Measurements from ENCODE around the gene FLOT1. TPM values are rescaled to one million over a fixed set of nuclear protein-coding genes. Genes with fewer than 3 reads are reported as not detected.
"Not testable (repeated sequence)": the region's sequence is repeated elsewhere in the genome, so short reads cannot be mapped to it uniquely, and the experiment has no call there.

FLOT1 gene
- total RNA-seq, 2 experiments from 2014 or later = 199 to 213 TPM

DNA sequence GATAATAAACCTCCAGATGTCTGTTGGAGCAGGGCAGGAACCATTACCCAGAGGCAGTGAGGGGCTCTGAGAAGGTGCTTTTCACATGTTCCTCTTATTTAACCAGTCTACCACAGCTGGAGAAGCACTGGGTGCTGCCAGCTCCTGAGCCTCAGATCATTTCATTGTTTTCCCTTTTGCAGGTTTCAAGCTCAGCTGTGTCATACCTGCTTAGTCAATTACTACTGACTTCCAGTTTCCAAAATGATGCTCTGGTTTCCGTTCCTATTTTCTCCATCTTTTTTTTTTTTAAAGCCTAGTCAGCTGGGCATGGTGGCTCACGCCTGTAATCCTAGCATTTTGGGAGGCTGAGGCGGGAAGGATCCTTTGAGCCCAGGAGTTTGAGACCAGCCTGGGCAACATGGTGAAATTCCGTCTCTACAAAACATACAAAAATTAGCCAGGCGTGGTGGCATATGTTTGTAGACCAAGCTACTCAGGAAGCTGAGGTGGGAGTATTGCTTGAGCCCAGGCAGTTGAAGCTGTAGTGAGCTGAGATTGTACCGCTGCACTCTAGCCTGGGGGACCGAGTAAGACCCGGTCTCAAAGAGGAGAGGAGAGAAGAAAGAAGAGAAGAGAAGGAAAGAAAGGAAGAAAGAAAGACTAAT, 6.7 kb downstream of the FLOT1 start:
- DNase-seq = no peak
- peak overlapping the region; percentile 85 for H3K27ac Mint-ChIP-seq
- H3K9me3 Mint-ChIP-seq = peaks cover 4% of the 10 kb centered on the region
- H3K4me1 Mint-ChIP-seq = peaks cover 85% of the 10 kb centered on the region
- H3K4me3 Mint-ChIP-seq = peak overlapping the region; percentile 73
- H3K36me3 Mint-ChIP-seq (ENCODE audit: low read depth) = peaks cover 75% of the 10 kb centered on the region
- ChIA-PET CTCF (interaction anchor here (0.6 to 5.6 kb wide), 10 partner anchors 13 to 393 kb away, joined by 3 to 40 read pairs (median 3); partner anchors contain the start of genes DHX16 and MDC1), POLR2A (interaction anchor here (0.6 kb wide), 1 partner anchor 65 kb away, joined by 5 read pairs; no protein-coding TSS in a partner anchor)
- H3K27me3 Mint-ChIP-seq = no peaks in the 10 kb centered on the region

- ChIA-PET CTCF (interaction anchor here (0.8 to 21.4 kb wide), 8 partner anchors 10 to 249 kb away, joined by 3 to 476 read pairs (median 10); partner anchors contain the start of genes DHX16, FLOT1, MDC1 and TUBB), POLR2A (no interaction called here)
- H3K27ac Mint-ChIP-seq = no peak overlapping the region
- H3K4me3 Mint-ChIP-seq = no peak overlapping the region
- no peaks in the 10 kb centered on the region for H3K9me3 Mint-ChIP-seq
- peaks cover 69% of the 10 kb centered on the region for H3K4me1 Mint-ChIP-seq
- H3K27me3 Mint-ChIP-seq = no peaks in the 10 kb centered on the region
- H3K36me3 Mint-ChIP-seq (ENCODE audit: low read depth) = peaks cover 69% of the 10 kb centered on the region
- no peak for DNase-seq
Observed at GRCh38 chr6:30732237-30732943, 10.1 kb downstream of the FLOT1 start.

DNA sequence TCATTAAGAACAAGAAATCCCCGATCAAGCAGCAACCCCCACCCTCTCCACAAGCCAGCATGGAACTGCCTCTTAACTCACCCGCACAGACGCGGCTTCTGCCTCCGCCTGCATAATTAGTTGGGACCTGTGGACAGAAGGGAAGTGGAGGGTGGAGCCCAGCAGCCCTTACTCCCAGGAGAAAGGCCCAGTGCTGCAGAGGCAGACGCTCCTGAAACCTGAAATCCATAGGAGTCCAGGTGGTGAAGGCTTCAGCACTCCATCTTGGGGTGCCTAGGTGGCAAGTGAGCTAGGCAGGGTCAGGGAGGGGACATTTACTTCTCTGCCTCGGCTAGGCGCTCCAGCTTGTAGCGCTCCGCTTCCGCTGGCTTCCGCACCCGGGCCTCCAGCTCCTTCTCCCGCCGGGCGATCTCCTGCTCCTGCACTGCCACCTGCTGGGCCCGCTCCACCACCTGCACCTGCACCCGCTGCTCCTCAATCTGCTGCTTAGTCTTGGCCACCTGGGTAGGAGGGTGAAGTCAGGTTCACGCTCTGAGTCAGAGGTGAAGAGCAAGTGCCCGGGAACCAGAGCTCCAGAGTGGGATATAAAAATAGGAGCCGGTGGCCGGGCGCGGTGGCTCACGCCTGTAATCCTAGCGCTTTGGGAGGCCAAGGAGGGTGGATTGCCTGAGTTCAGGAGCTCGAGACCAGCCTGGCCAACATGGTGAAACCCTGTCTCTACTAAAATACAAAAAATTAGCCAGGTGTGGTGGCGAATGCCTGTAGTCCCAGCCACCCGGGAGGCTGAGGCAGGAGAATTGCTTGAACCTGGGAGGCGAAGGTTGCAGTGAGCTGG, 11.7 kb downstream of the FLOT1 start:
- peak overlapping the region; percentile 22 for H3K27ac Mint-ChIP-seq
- POLR2A ChIA-PET = interaction anchor here (0.6 to 1.4 kb wide), 4 partner anchors 47 to 123 kb away, joined by 3 to 7 read pairs (median 6); no protein-coding TSS in a partner anchor
- CTCF ChIA-PET = interaction anchor here (0.5 to 21.4 kb wide), 59 partner anchors 9 to 931 kb away, joined by 3 to 476 read pairs (median 5); partner anchors contain the start of genes ABCF1, ATAT1, DDR1 and DHX16
- DNase-seq = peak; percentile 90
- peak overlapping the region; percentile 6 for H3K4me3 Mint-ChIP-seq
- peaks cover 65% of the 10 kb centered on the region for H3K36me3 Mint-ChIP-seq (ENCODE audit: low read depth)
- peaks cover 61% of the 10 kb centered on the region for H3K4me1 Mint-ChIP-seq
- no peaks in the 10 kb centered on the region for H3K27me3 Mint-ChIP-seq
- H3K9me3 Mint-ChIP-seq = no peaks in the 10 kb centered on the region

DNA sequence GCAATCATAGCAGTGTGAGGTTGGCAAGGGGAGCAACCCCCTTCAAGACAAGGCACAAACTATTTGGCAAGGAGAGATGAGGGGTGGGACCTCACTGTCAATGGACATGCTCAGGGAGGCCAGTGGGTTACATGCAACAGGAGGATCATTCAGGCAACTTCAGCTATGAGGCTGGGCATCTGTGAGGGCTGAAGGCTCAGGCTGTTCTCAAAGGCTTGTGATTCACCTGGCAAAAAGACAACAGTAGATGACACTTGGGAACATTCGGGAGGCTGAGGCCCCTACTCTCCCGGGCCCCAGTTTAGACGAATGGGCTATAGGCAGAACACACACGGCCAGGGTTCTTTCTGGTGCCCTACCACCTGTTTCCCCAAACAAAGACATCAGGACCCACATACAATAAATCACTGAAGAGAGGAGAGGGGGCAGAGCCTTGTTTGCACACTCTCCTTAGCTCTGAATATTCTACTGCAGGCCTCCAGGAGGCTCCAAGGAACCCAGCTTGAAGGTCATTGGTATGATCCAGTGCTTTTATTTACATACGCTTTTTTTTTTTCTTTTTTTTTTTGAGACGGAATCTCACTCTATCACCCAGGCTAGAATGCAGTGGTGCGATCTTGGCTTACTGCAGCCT, 14.4 kb downstream of the FLOT1 start:
- Mint-ChIP-seq H3K9me3 (no peaks in the 10 kb centered on the region), H3K27ac (peak overlapping the region; percentile 54), H3K36me3 (ENCODE audit: low read depth) (peaks cover 77% of the 10 kb centered on the region), H3K4me1 (peaks cover 70% of the 10 kb centered on the region), H3K4me3 (no peak overlapping the region), H3K27me3 (no peaks in the 10 kb centered on the region)
- DNase-seq = no peak
- CTCF ChIA-PET = interaction anchor here (0.6 to 21.4 kb wide), 4 partner anchors 14 to 71 kb away, joined by 4 to 476 read pairs (median 4); partner anchors contain the start of gene FLOT1
- POLR2A ChIA-PET = interaction anchor here (0.6 to 1.0 kb wide), 2 partner anchors 28 to 48 kb away, joined by 4 to 9 read pairs; no protein-coding TSS in a partner anchor

DNA sequence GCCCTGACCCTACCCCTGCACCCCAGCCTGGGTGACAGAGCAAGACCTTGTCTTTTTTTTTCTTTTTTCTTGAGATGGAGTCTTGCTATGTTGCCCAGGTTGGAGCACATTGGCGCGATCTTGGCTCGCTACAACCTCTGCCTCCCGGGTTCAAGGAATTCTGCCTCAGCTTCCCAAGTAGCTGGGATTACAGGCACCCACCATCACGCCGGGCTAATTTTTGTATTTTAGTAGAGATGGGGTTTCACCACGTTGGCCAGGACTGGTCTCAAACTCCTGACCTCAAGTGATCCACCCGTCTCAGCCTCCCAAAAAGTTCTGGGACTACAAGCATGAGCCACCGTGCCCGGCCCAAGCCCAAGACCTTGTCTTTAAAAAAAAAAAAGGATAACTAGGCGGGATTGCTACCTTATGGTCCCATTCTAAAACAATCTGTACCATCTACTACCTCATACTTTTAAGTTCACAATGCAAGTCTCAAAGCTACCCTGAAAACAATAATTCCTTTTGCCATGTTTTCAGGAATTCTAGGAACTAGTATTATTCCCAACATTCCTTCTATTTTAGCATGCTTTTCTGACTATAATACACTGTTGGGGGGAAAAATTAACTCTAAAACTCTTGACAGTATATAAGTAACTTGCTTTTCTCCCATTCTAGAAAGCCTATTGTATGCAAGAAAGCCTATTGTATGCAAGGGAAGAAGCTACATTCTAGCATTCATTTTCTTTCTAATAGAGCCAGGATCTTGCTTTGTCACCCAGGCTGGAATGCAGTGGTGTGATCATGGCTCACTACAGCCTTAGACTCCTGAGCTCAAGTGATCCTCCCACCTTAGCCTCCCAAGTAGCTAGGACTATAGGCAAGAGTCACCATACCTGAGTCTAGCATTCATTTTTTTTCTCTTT, 15.7 kb downstream of the FLOT1 start:
- Mint-ChIP-seq H3K9me3 (no peaks in the 10 kb centered on the region), H3K36me3 (ENCODE audit: low read depth) (peaks cover 82% of the 10 kb centered on the region), H3K27me3 (no peaks in the 10 kb centered on the region), H3K4me3 (no peak overlapping the region), H3K27ac (no peak overlapping the region), H3K4me1 (peaks cover 63% of the 10 kb centered on the region)
- POLR2A ChIA-PET = no interaction called here
- DNase-seq = no peak
- CTCF ChIA-PET = interaction anchor here (2.0 to 21.4 kb wide), 2 partner anchors 15 to 47 kb away, joined by 4 to 476 read pairs; partner anchors contain the start of gene FLOT1

GRCh38 chr6:30725713-30726505, 16.6 kb downstream of the FLOT1 start:
- Mint-ChIP-seq H3K9me3 (no peaks in the 10 kb centered on the region), H3K4me1 (peaks cover 55% of the 10 kb centered on the region), H3K27me3 (no peaks in the 10 kb centered on the region), H3K4me3 (peak overlapping the region; percentile 32), H3K36me3 (ENCODE audit: low read depth) (peaks cover 84% of the 10 kb centered on the region), H3K27ac (peak overlapping the region; percentile 77)
- DNase-seq = no peak
- CTCF ChIA-PET = interaction anchor here (21.4 kb wide), 1 partner anchor 46 kb away, joined by 476 read pairs; no protein-coding TSS in a partner anchor
- POLR2A ChIA-PET = no interaction called here

DNA sequence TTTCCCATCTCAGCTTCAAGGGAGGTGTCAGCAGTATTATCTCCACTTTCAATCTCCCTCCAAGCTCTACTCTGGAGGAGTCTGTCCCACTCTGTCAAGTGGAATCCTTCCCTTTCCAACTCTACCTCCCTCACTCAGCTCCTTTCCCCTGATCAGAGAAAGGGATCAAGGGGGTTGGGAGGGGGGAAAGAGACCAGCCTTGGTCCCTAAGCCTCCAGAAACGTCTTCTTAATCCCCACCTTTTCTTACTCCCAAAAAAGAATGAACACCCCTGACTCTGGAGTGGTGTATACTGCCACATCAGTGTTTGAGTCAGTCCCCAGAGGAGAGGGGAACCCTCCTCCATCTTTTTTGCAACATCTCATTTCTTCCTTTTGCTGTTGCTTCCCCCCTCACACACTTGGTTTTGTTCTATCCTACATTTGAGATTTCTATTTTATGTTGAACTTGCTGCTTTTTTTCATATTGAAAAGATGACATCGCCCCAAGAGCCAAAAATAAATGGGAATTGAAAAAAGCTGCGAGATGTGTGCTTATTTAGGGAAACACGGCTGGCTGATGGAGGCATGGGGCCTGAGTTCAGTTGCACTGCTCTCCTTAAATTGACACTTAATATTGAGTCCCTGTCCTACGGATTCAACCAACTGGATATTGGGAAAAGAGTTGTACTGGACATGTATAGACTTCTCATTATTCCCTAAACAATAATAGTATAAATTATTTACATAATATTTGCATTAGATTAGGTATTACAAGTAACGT, 17.4 kb downstream of the FLOT1 start:
- H3K4me1 Mint-ChIP-seq = peaks cover 47% of the 10 kb centered on the region
- CTCF ChIA-PET = interaction anchor here (4.1 to 21.4 kb wide), 2 partner anchors 11 to 45 kb away, joined by 40 to 476 read pairs; no protein-coding TSS in a partner anchor
- H3K36me3 Mint-ChIP-seq (ENCODE audit: low read depth) = peaks cover 82% of the 10 kb centered on the region
- no peaks in the 10 kb centered on the region for H3K9me3 Mint-ChIP-seq
- no peaks in the 10 kb centered on the region for H3K27me3 Mint-ChIP-seq
- no peak overlapping the region for H3K4me3 Mint-ChIP-seq
- no peak for DNase-seq
- peak overlapping the region; percentile 14 for H3K27ac Mint-ChIP-seq
- POLR2A ChIA-PET = no interaction called here

GRCh38 chr6:30723843-30724741, 18.4 kb downstream of the FLOT1 start:
- Mint-ChIP-seq H3K4me1 (peaks cover 52% of the 10 kb centered on the region), H3K27ac (peak overlapping the region; percentile 76), H3K36me3 (ENCODE audit: low read depth) (peaks cover 75% of the 10 kb centered on the region), H3K4me3 (peak overlapping the region; percentile 97)
- DNase-seq, POLR2A ChIA-PET, H3K27me3 Mint-ChIP-seq, H3K9me3 Mint-ChIP-seq: not testable (repeated sequence)
- CTCF ChIA-PET = interaction anchor here (1.8 to 21.4 kb wide), 6 partner anchors 12 to 182 kb away, joined by 5 to 476 read pairs (median 17); partner anchors contain the start of gene DHX16

DNA sequence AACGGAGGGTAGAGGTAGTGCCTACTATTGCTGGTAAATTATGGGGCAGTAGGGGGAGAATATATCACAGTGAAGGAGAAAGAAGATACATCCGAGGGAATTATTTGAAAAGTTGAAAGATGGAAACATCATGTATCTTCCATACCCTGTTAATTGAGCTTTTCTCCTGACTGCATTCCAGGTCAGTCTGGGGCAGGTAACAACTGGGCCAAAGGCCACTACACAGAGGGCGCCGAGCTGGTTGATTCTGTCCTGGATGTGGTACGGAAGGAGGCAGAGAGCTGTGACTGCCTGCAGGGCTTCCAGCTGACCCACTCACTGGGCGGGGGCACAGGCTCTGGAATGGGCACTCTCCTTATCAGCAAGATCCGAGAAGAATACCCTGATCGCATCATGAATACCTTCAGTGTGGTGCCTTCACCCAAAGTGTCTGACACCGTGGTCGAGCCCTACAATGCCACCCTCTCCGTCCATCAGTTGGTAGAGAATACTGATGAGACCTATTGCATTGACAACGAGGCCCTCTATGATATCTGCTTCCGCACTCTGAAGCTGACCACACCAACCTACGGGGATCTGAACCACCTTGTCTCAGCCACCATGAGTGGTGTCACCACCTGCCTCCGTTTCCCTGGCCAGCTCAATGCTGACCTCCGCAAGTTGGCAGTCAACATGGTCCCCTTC, 19.2 kb downstream of the FLOT1 start:
- not testable (repeated sequence) for H3K27ac Mint-ChIP-seq, H3K9me3 Mint-ChIP-seq, DNase-seq, H3K27me3 Mint-ChIP-seq
- Mint-ChIP-seq H3K4me1 (peaks cover 59% of the 10 kb centered on the region), H3K4me3 (peak overlapping the region; percentile 97), H3K36me3 (ENCODE audit: low read depth) (peaks cover 70% of the 10 kb centered on the region)
- ChIA-PET CTCF (interaction anchor here (0.7 to 21.4 kb wide), 18 partner anchors 8 to 232 kb away, joined by 3 to 476 read pairs (median 7); partner anchors contain the start of genes DHX16 and NRM), POLR2A (interaction anchor here (0.6 kb wide), 1 partner anchor 103 kb away, joined by 3 read pairs; no protein-coding TSS in a partner anchor)
